Astrocyte (in vitro differentiated cells and primary cell): ENCODE data around the gene MPP2. TPM values are rescaled to one million over a fixed set of nuclear protein-coding genes. Genes with fewer than 3 reads are reported as not detected.

Experiments used
- DNase-seq: peaks from one replicate; pipeline ENCODE4 v3.0.0-alpha.2; 2010; ENCODE audit warnings: low read depth
- FAIRE-seq: peaks from 2 replicates; lab custom pipeline; 2011; peaks lifted over from hg19 to GRCh38; lab: Jason Lieb, UNC
- H2AFZ ChIP-seq: 2 replicates; pipeline ENCODE4 v1.6.0; 2012; ENCODE audit warnings: low read depth, low read length, inconsistent platforms
- H3K27ac ChIP-seq: 2 replicates; pipeline ENCODE4 v1.5.1; 2011; ENCODE audit warnings: low read depth, low read length, inconsistent platforms
- H3K27me3 ChIP-seq: 2 replicates; pipeline ENCODE4 v1.6.0; 2011; ENCODE audit warnings: low read length, inconsistent platforms; ENCODE audit not compliant: insufficient read depth
- H3K36me3 ChIP-seq: 2 replicates; pipeline ENCODE4 v1.5.1; 2011; ENCODE audit warnings: low read length, inconsistent platforms; ENCODE audit not compliant: insufficient read depth
- H3K4me1 ChIP-seq: 2 replicates; pipeline ENCODE4 v1.5.1; 2011; ENCODE audit warnings: low read length, inconsistent platforms; ENCODE audit not compliant: insufficient read depth
- H3K4me2 ChIP-seq: 2 replicates; pipeline ENCODE4 v1.6.0; 2012; ENCODE audit warnings: low read length, inconsistent platforms
- H3K4me3 ChIP-seq: 2 replicates; pipeline ENCODE4 v1.5.1; 2011; ENCODE audit warnings: low read depth, mild to moderate bottlenecking, low read length, inconsistent platforms; ENCODE audit not compliant: insufficient read depth
- H3K79me2 ChIP-seq: 2 replicates; pipeline ENCODE4 v1.6.0; 2012; ENCODE audit warnings: mild to moderate bottlenecking, low read length, inconsistent platforms; ENCODE audit not compliant: insufficient read depth
- H3K9ac ChIP-seq: 2 replicates; pipeline ENCODE4 v1.6.0; 2012; ENCODE audit warnings: mild to moderate bottlenecking, low read length, inconsistent platforms
- H3K9me3 ChIP-seq: 2 replicates; pipeline ENCODE4 v1.5.1; 2012; ENCODE audit warnings: low read depth, mild to moderate bottlenecking, low read length, inconsistent platforms; ENCODE audit not compliant: insufficient read depth
- H4K20me1 ChIP-seq: 2 replicates; pipeline ENCODE4 v1.6.0; 2012; ENCODE audit warnings: low read length, inconsistent platforms; ENCODE audit not compliant: insufficient read depth
- H3K27ac Mint-ChIP-seq: one replicate; pipeline ENCODE4 v1.8.0; 2021; ENCODE audit warnings: mild to moderate bottlenecking, mixed read lengths; ENCODE audit not compliant: unreplicated experiment
- H3K27me3 Mint-ChIP-seq: one replicate; pipeline ENCODE4 v1.8.0; 2021; ENCODE audit warnings: low read depth, mixed read lengths; ENCODE audit not compliant: unreplicated experiment
- H3K36me3 Mint-ChIP-seq: one replicate; pipeline ENCODE4 v1.8.0; 2021; ENCODE audit warnings: low read depth, mixed read lengths; ENCODE audit not compliant: unreplicated experiment
- H3K4me1 Mint-ChIP-seq: one replicate; pipeline ENCODE4 v1.8.0; 2021; ENCODE audit warnings: low read depth, mixed read lengths; ENCODE audit not compliant: unreplicated experiment
- H3K4me3 Mint-ChIP-seq: one replicate; pipeline ENCODE4 v1.8.0; 2021; ENCODE audit warnings: mild to moderate bottlenecking, moderate library complexity, mixed read lengths; ENCODE audit not compliant: unreplicated experiment
- H3K9me3 Mint-ChIP-seq: one replicate; pipeline ENCODE4 v1.8.0; 2021; ENCODE audit warnings: mild to moderate bottlenecking, mixed read lengths; ENCODE audit not compliant: unreplicated experiment
- CTCF ChIP-seq: IDR thresholded peaks from 2 replicates; pipeline ENCODE4 v1.5.1; 2011; ENCODE audit warnings: low read depth, mild to moderate bottlenecking, inconsistent platforms, low read length, moderate library complexity; ENCODE audit not compliant: insufficient read depth
- EZH2 ChIP-seq: IDR thresholded peaks from 2 replicates; pipeline ENCODE4 v1.6.1; 2012; ENCODE audit warnings: mild to moderate bottlenecking, low read length, inconsistent platforms; ENCODE audit not compliant: insufficient read depth
- total RNA-seq: library from RNA; stranded (reverse); gene quantifications from 2 replicates; pipeline ENCODE4 v1.2.1, GENCODE V29; 2021

Gene MPP2
- total RNA-seq, 1 donor from 2014 or later = 8.0 TPM

DNA sequence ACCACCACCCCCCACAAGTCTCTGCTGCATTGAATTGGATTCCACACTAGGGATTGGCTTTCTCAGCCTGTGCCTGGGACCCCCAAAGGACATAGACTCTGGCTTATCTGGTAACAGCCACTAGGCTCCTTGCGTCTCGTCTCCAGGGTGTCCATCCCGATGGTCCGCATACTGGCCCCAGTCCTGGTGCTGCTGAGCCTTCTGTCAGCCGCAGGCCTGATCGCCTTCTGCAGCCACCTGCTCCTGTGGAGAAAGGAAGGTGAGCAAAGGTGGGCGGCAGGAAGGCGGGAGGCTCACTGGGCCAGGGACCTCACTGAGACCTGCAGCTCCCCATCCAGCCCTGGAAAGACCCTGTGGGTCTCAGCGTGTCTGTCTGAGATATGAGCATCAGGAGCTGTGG is 52.3 kb downstream of the MPP2 start:
- H3K9ac ChIP-seq = no peak overlapping the region
- no peaks in the 10 kb centered on the region for H3K9me3 ChIP-seq
- Mint-ChIP-seq H3K4me1 (no peaks in the 10 kb centered on the region), H3K9me3 (no peaks in the 10 kb centered on the region), H3K27me3 (peaks cover 68% of the 10 kb centered on the region), H3K4me3 (no peak overlapping the region), H3K27ac (no peak overlapping the region), H3K36me3 (no peaks in the 10 kb centered on the region)
- DNase-seq = no peak
- H3K36me3 ChIP-seq = no peaks in the 10 kb centered on the region
- H3K4me1 ChIP-seq = no peaks in the 10 kb centered on the region
- H3K4me3 ChIP-seq = no peak overlapping the region
- no peak overlapping the region for H2AFZ ChIP-seq
- H3K4me2 ChIP-seq = no peak overlapping the region
- no peak overlapping the region for H3K27ac ChIP-seq
- no peak for FAIRE-seq
- H4K20me1 ChIP-seq = no peaks in the 10 kb centered on the region
- H3K79me2 ChIP-seq = no peaks in the 10 kb centered on the region
- H3K27me3 ChIP-seq = peaks cover 42% of the 10 kb centered on the region
- TF ChIP-seq CTCF (no peak), EZH2 (no peak)

- no peak overlapping the region for H3K4me3 ChIP-seq
- no peaks in the 10 kb centered on the region for H3K79me2 ChIP-seq
- DNase-seq = no peak
- H2AFZ ChIP-seq = no peak overlapping the region
- H3K36me3 ChIP-seq = no peaks in the 10 kb centered on the region
- Mint-ChIP-seq H3K27me3 (peaks cover 63% of the 10 kb centered on the region), H3K36me3 (no peaks in the 10 kb centered on the region), H3K4me3 (no peak overlapping the region), H3K27ac (no peak overlapping the region), H3K4me1 (no peaks in the 10 kb centered on the region), H3K9me3 (no peaks in the 10 kb centered on the region)
- H3K27me3 ChIP-seq = peaks cover 47% of the 10 kb centered on the region
- H4K20me1 ChIP-seq = no peaks in the 10 kb centered on the region
- TF ChIP-seq CTCF (no peak), EZH2 (no peak)
- no peak overlapping the region for H3K4me2 ChIP-seq
- H3K9me3 ChIP-seq = no peaks in the 10 kb centered on the region
- no peak for FAIRE-seq
- H3K27ac ChIP-seq = no peak overlapping the region
- no peak overlapping the region for H3K9ac ChIP-seq
- H3K4me1 ChIP-seq = no peaks in the 10 kb centered on the region
Observed at GRCh38 chr17:43854498-43854897, 52.8 kb downstream of the MPP2 start.

DNA sequence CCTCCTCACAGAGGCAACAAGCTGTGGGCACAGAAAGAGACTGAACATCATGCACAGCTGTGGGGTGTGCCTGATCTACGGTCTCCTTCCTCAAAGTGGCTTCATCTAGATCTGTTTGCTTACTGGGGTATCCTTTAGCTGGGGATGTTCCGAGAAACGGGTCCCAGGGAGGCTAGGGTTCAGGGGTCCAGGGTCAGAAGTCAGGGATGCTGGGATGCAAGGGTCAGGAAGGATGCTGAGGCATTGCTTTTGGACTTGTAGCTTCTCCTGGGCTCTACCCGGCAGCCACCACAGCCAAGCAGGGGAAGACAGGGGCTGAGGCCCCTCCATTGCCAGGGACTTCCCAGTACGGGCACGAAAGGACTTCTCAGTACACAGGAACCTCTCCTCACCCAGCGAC is 53.8 kb downstream of the MPP2 start:
- no peak overlapping the region for H3K9ac ChIP-seq
- H3K4me2 ChIP-seq = no peak overlapping the region
- DNase-seq = no peak
- FAIRE-seq = no peak
- H3K27ac ChIP-seq = no peak overlapping the region
- peaks cover 60% of the 10 kb centered on the region for H3K27me3 Mint-ChIP-seq
- H3K4me1 Mint-ChIP-seq = no peaks in the 10 kb centered on the region
- no peaks in the 10 kb centered on the region for H3K36me3 Mint-ChIP-seq
- no peak overlapping the region for H3K4me3 Mint-ChIP-seq
- H4K20me1 ChIP-seq = no peaks in the 10 kb centered on the region
- no peaks in the 10 kb centered on the region for H3K4me1 ChIP-seq
- H3K4me3 ChIP-seq = no peak overlapping the region
- peaks cover 42% of the 10 kb centered on the region for H3K27me3 ChIP-seq
- no peaks in the 10 kb centered on the region for H3K36me3 ChIP-seq
- H2AFZ ChIP-seq = no peak overlapping the region
- TF ChIP-seq EZH2 (no peak), CTCF (no peak)
- H3K79me2 ChIP-seq = no peaks in the 10 kb centered on the region
- no peaks in the 10 kb centered on the region for H3K9me3 ChIP-seq
- H3K9me3 Mint-ChIP-seq = no peaks in the 10 kb centered on the region
- H3K27ac Mint-ChIP-seq = no peak overlapping the region
